Ascending aorta (tissue), 2 donors: ENCODE measurements around the gene FAM13B. TPM values are rescaled to one million over a fixed set of nuclear protein-coding genes. Genes with fewer than 3 reads are reported as not detected.

Experiments
- DNase-seq, 2 donors: peaks; one replicate each; pipeline ENCODE4 v3.0.0-alpha.2; 2019; ENCODE audit warnings: low spot score in 2 of 2
- H3K27ac ChIP-seq, 2 donors: fragments of 200-600 bp; sonication (generic); one replicate each; pipeline ENCODE4 v1.5.1; 2016 to 2017; ENCODE audit warnings: mild to moderate bottlenecking in 1 of 2
- H3K27me3 ChIP-seq: fragments of 200-600 bp; sonication (generic); one replicate; pipeline ENCODE4 v1.5.1; 2017
- H3K36me3 ChIP-seq, 2 donors: fragments of 200-600 bp; sonication (generic); one replicate each; pipeline ENCODE4 v1.5.1; 2016
- H3K4me1 ChIP-seq, 2 donors: fragments of 200-600 bp; sonication (generic); one replicate each; pipeline ENCODE4 v1.5.1; 2016 to 2017; ENCODE audit warnings: mild to moderate bottlenecking in 1 of 2
- H3K4me3 ChIP-seq, 2 donors: fragments of 200-600 bp; sonication (generic); one replicate each; pipeline ENCODE4 v1.5.1; 2016 to 2017; ENCODE audit warnings: mild to moderate bottlenecking in 1 of 2
- H3K9me3 ChIP-seq, 2 donors: fragments of 200-600 bp; sonication (generic); one replicate each; pipeline ENCODE4 v1.5.1; 2016
- CTCF ChIP-seq, 3 experiments: fragments of 200-600 bp in 2 of 3; fragments of 450-650 bp in 1 of 3; sonication (generic) in 2 of 3; IDR thresholded peaks; one replicate each; pipeline ENCODE4 v1.5.1; 2016 to 2019; ENCODE audit warnings: antibody characterized with exemption in 3 of 3, mild to moderate bottlenecking in 1 of 3, moderate library complexity in 1 of 3
- intact Hi-C: fragments of 100-400 bp; cut with DNase I; formaldehyde crosslinking; loops from one replicate; pipeline ENCODE4 v1.15.1; 2023
- total RNA-seq: library from RNA; depleted of rRNA; stranded (reverse); fragments of >200 nt; gene quantifications from one replicate; pipeline ENCODE4 v1.1.0, GENCODE V29; 2016

The FAM13B gene
- total RNA-seq, 1 donor from 2014 or later, result 19.2 TPM

DNA sequence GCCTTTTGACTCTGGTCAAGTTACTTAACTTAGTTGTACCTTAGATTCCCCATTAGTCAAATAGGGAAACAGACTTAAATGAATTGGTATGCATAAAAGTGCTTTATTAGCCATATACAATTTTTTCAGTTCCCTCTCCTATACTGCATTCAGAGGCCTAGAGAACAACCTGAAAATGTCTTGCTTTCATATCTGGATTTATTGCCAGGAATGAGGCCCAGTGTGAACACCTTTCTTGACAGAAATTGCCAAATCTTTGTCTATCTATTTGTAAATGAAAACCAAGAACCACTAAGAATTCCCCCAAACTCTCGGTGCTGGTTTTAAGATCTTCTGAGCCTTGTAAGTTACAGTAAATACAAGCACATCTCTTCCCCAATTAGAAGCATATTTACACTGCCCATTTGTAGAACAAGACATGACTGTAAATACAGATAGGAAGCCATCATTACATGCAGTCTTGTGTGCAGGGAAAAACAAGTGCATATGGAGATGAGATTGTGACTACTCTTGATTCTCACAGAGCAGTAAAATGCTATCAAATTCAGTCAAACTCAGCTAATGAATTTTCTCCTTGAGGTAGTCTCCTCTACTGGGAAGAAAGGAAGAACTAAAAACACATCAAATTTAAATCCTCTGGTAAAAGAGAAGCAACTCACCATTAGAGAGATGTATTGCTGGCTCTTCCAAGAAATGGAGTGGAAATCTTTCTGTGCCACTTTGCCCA, 5.2 kb upstream of the FAM13B start:
- DNase-seq, result no peak
- TF ChIP-seq CTCF (IDR thresholded peaks at IDR 0.05), result no peak
- Histone ChIP-seq H3K4me1 (peaks cover 4 to 10% of the 10 kb centered on the region in 2 donors), H3K9me3 (no peaks in the 10 kb centered on the region), H3K36me3 (no peaks in the 10 kb centered on the region), H3K27me3 (no peaks in the 10 kb centered on the region), H3K27ac (peak overlapping the region in 1 of 2 donors; percentile 14), H3K4me3 (no peak overlapping the region)
- intact Hi-C loops, result no loop called here

DNA sequence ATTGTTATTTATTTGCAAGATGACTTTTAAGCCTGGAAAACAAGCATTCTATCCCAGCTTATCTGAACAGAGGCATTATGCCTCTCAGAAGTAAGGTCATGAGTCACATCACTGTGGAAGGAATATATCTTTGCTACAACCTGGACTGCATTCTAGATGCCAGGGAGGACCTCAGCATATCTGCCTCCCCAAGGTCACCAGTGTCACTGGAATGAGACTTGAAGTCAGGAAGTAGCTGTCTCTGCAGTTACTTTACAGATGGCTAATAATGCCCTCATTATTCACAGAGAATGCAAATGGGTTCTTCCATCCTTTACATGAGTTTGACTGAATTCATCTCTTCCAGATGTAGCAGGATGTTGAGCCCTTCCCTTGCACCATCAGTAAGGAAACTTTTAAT, 4.4 kb upstream of the FAM13B start:
- Histone ChIP-seq H3K27me3 (no peaks in the 10 kb centered on the region), H3K27ac (no peak overlapping the region), H3K9me3 (no peaks in the 10 kb centered on the region), H3K4me1 (peaks cover 4 to 10% of the 10 kb centered on the region in 2 donors), H3K36me3 (no peaks in the 10 kb centered on the region), H3K4me3 (no peak overlapping the region)
- TF ChIP-seq CTCF (IDR thresholded peaks at IDR 0.05), result no peak
- intact Hi-C loops, result no loop called here
- DNase-seq, result no peak

DNA sequence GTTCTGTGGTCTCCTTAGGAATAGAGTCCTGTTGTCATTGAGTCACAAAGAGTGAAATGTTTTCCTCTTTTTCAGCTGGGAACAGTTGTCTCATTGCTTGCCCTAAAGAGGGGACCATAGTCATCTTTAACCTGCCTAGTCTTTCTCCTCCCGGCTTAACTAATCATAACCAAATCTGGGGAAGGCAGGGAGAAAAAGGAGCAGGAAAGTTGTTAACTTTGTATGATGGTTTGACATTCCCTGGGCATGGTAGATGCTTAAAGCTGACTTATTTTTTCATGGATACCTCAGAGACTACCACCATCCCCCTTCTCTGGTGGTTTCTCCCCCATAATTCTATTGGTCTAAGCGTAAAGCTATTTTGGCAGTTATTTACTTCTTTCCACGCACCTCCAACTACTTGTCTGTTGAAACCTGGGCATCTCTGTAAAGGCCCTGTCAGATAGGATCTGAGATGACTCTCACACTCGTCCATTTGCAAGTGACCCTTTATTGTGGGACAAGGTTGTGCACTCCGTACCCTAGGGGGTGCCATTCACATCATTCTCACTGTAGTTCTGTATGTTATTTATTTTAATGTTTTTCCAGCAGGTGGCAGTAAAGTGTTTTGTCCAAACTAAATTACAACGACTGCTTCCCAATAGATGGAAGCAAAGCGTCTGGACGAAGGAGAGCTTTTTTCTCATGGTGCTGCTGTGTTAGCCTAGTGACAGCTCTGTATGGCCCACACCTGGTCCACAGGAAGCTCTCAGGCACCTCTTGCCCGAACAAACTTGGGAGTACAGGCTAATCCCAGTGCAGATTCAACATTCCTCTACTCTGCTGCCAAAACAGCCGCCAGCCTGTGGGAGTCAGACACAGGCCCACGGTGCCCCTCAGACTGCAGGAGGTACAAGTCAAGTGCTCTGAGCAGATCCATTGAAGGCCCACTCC, 3.0 kb upstream of the FAM13B start:
- Histone ChIP-seq H3K9me3 (no peaks in the 10 kb centered on the region), H3K27me3 (no peaks in the 10 kb centered on the region), H3K36me3 (no peaks in the 10 kb centered on the region), H3K27ac (peak overlapping the region; percentile 19 to 50), H3K4me1 (peaks cover 4 to 17% of the 10 kb centered on the region in 2 donors), H3K4me3 (no peak overlapping the region)
- intact Hi-C loops, result loop anchor here (1.0 kb wide), 2 partner anchors 32 to 97 kb away; no protein-coding TSS in a partner anchor
- peak; percentile 77 to 89 (median 84) for TF ChIP-seq CTCF (IDR thresholded peaks at IDR 0.05)
- peak in 1 of 2 donors; percentile 79 for DNase-seq

- Histone ChIP-seq H3K27ac (peak overlapping the region; percentile 99 to 100), H3K9me3 (no peaks in the 10 kb centered on the region), H3K4me1 (peaks cover 4 to 24% of the 10 kb centered on the region in 2 donors), H3K4me3 (peak overlapping the region; percentile 81 to 96), H3K27me3 (no peaks in the 10 kb centered on the region), H3K36me3 (no peaks in the 10 kb centered on the region)
- no peak for DNase-seq
- intact Hi-C loops, result loop anchor here (2.0 to 5.0 kb wide), 4 partner anchors 202 to 402 kb away; no protein-coding TSS in a partner anchor
- TF ChIP-seq CTCF (IDR thresholded peaks at IDR 0.05), result no peak
Observed at GRCh38 chr5:138033907-138034306, 1.0 kb upstream of the FAM13B start.

DNA sequence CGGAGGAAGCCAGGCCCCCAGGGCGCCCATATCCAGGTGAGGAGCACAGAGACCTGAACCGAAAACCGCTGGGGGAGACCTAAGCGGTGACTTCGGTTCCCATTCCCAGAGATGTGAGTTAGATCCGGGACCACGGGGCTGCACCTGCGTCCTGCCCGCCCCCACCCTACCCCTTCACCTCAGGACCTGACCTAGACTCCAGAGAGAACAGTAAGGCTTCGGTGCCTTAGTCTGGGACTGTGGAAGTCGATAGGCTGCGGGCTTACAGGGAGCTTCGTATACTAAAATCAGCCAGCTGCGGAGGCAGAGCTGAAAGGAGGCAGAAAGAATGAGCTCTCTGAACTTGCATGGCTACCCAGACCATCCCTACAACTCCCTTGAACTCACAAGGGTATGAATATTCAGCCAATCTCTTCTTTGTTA, 518 bp upstream of the FAM13B start:
- peaks cover 8 to 27% of the 10 kb centered on the region in 2 donors for H3K4me1 ChIP-seq
- DNase-seq, result no peak
- no peaks in the 10 kb centered on the region for H3K27me3 ChIP-seq
- H3K27ac ChIP-seq, result peak overlapping the region; percentile 99 to 100
- intact Hi-C loops, result loop anchor here (2.0 to 5.0 kb wide), 4 partner anchors 201 to 401 kb away; no protein-coding TSS in a partner anchor
- no peaks in the 10 kb centered on the region for H3K9me3 ChIP-seq
- peak overlapping the region; percentile 81 to 96 for H3K4me3 ChIP-seq
- no peaks in the 10 kb centered on the region for H3K36me3 ChIP-seq
- TF ChIP-seq CTCF (IDR thresholded peaks at IDR 0.05), result no peak
